Karpas-422 (cell line): Measurements from ENCODE around the gene PGLYRP1. TPM values are rescaled to one million over a fixed set of nuclear protein-coding genes. Genes with fewer than 3 reads are reported as not detected.

Source experiments
- DNase-seq: peaks from one replicate; pipeline ENCODE4 v3.0.0-alpha.2; 2015
- H2AFZ ChIP-seq: fragments of 200-600 bp; sonication (generic); 2 replicates; pipeline ENCODE4 v1.6.1; 2014; ENCODE audit warnings: antibody characterized with exemption, low read length, mixed read lengths
- H3K27ac ChIP-seq: fragments of 200-600 bp; sonication (generic); 2 replicates; pipeline ENCODE4 v1.5.1; 2014; ENCODE audit warnings: mild to moderate bottlenecking, low read length, moderate library complexity
- H3K27me3 ChIP-seq: fragments of 200-600 bp; sonication (generic); 2 replicates; pipeline ENCODE4 v1.6.1; 2014; ENCODE audit warnings: low read length, mixed read lengths
- H3K36me3 ChIP-seq: fragments of 200-600 bp; sonication (generic); 2 replicates; pipeline ENCODE4 v1.6.1; 2014; ENCODE audit warnings: low read length, mixed read lengths; ENCODE audit not compliant: insufficient read depth
- H3K4me1 ChIP-seq: fragments of 200-600 bp; sonication (generic); 2 replicates; pipeline ENCODE4 v1.6.1; 2014; ENCODE audit warnings: mild to moderate bottlenecking, low read length, mixed read lengths
- H3K4me2 ChIP-seq: fragments of 200-600 bp; sonication (generic); 2 replicates; pipeline ENCODE4 v1.6.1; 2014; ENCODE audit warnings: low read length, low read depth, mild to moderate bottlenecking; ENCODE audit not compliant: poor library complexity, severe bottlenecking
- H3K4me3 ChIP-seq: fragments of 200-600 bp; sonication (generic); 2 replicates; pipeline ENCODE4 v1.5.1; 2014; ENCODE audit warnings: mild to moderate bottlenecking, antibody characterized with exemption, low read length, mixed read lengths
- H3K79me2 ChIP-seq: fragments of 200-600 bp; sonication (generic); 2 replicates; pipeline ENCODE4 v1.6.1; 2014; ENCODE audit warnings: mild to moderate bottlenecking, low read length, mixed read lengths
- H3K9ac ChIP-seq: fragments of 200-600 bp; sonication (generic); 2 replicates; pipeline ENCODE4 v1.6.0; 2014; ENCODE audit warnings: low read length
- H3K9me2 ChIP-seq: fragments of 200-600 bp; sonication (generic), shearing (Covaris generic); replicated peaks from 2 replicates; pipeline ENCODE4 v1.6.0; 2014; ENCODE audit warnings: mild to moderate bottlenecking, low read length, moderate library complexity; ENCODE audit not compliant: insufficient read depth
- H3K9me3 ChIP-seq: fragments of 300-700, 200-600 bp; sonication (generic); 2 replicates; pipeline ENCODE4 v1.6.1; 2014; ENCODE audit warnings: low read length, mixed read lengths
- H4K20me1 ChIP-seq: fragments of 200-600 bp; sonication (generic); 2 replicates; pipeline ENCODE4 v1.6.1; 2014; ENCODE audit warnings: mild to moderate bottlenecking, antibody characterized with exemption, low read length, low read depth; ENCODE audit not compliant: insufficient read depth
- total RNA-seq: library from RNA; depleted of rRNA; stranded (reverse); fragments of >200 nt; shearing (Covaris generic); gene quantifications from 2 replicates; pipeline ENCODE4 v1.2.3, GENCODE V29; 2014; ENCODE audit warnings: low replicate concordance

Gene PGLYRP1
- total RNA-seq, 1 experiment from 2014 or later = not detected

- Histone ChIP-seq H3K36me3 (no peaks in the 10 kb centered on the region), H3K9me3 (no peaks in the 10 kb centered on the region), H3K79me2 (peaks cover 13% of the 10 kb centered on the region), H3K27ac (no peak overlapping the region), H2AFZ (peak overlapping the region; percentile 72), H3K4me2 (peak overlapping the region; percentile 94), H4K20me1 (peaks cover under 1% of the 10 kb centered on the region; the same call in 1 of the 2 replicates), H3K9ac (peak overlapping the region; percentile 69), H3K27me3 (no peaks in the 10 kb centered on the region), H3K9me2 (no peaks in the 10 kb centered on the region), H3K4me3 (peak overlapping the region; percentile 66), H3K4me1 (peaks cover 23% of the 10 kb centered on the region)
- no peak for DNase-seq
Observed at GRCh38 chr19:45994456-45994997, 28.3 kb downstream of the PGLYRP1 start.

DNA sequence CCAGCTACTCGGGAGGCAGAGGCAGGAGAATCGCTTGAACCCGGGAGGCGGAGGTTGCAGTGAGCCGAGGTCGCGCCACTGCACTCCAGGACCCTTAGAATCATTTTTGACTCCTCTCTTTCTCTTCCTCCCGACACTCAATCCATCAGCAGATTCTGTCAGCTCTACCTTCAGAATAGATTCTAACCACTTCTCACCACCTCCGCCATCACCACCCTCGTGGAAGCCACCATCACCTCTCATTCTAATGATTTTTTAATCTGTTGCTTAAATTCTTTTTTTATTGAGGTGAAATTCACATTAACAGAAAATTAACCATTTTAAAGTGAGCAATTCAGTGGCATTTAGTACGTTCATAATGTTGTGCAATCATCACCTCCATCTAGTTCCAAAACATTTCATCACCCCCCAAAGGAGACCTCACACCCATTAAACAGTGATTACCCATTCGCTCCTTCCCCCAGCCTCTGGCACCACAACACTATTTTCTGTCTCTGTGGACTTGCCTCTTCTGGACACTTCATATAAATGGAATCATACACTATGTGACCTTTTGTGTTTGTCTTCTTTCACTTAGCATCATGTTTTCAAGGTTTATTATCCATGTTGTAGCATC is 32.6 kb downstream of the PGLYRP1 start:
- Histone ChIP-seq H4K20me1 (no peaks in the 10 kb centered on the region), H3K4me3 (no peak overlapping the region), H2AFZ (no peak overlapping the region), H3K4me2 (no peak overlapping the region), H3K79me2 (no peaks in the 10 kb centered on the region), H3K27me3 (no peaks in the 10 kb centered on the region), H3K9me3 (no peaks in the 10 kb centered on the region), H3K9ac (no peak overlapping the region), H3K27ac (no peak overlapping the region), H3K36me3 (no peaks in the 10 kb centered on the region), H3K4me1 (peaks cover 6% of the 10 kb centered on the region), H3K9me2 (no peaks in the 10 kb centered on the region)
- no peak for DNase-seq

- Histone ChIP-seq H3K9ac (no peak overlapping the region), H3K36me3 (no peaks in the 10 kb centered on the region), H3K79me2 (no peaks in the 10 kb centered on the region), H4K20me1 (no peaks in the 10 kb centered on the region), H3K4me3 (no peak overlapping the region), H3K27me3 (no peaks in the 10 kb centered on the region), H2AFZ (no peak overlapping the region), H3K9me3 (no peaks in the 10 kb centered on the region), H3K9me2 (no peaks in the 10 kb centered on the region), H3K4me2 (no peak overlapping the region), H3K27ac (no peak overlapping the region), H3K4me1 (no peaks in the 10 kb centered on the region)
- no peak for DNase-seq
Observed at GRCh38 chr19:45985321-45985720, 37.5 kb downstream of the PGLYRP1 start.

- H3K9me2 ChIP-seq = no peaks in the 10 kb centered on the region
- H3K4me1 ChIP-seq = no peaks in the 10 kb centered on the region
- H3K4me3 ChIP-seq = no peak overlapping the region
- no peaks in the 10 kb centered on the region for H4K20me1 ChIP-seq
- DNase-seq = no peak
- no peaks in the 10 kb centered on the region for H3K79me2 ChIP-seq
- H3K9me3 ChIP-seq = no peaks in the 10 kb centered on the region
- H3K36me3 ChIP-seq = no peaks in the 10 kb centered on the region
- H3K27me3 ChIP-seq = no peaks in the 10 kb centered on the region
- H3K27ac ChIP-seq = no peak overlapping the region
- no peak overlapping the region for H3K4me2 ChIP-seq
- H2AFZ ChIP-seq = no peak overlapping the region
- H3K9ac ChIP-seq = no peak overlapping the region
Observed at GRCh38 chr19:45981350-45981749, 41.5 kb downstream of the PGLYRP1 start.

GRCh38 chr19:45978156-45978555 is 44.7 kb downstream of the PGLYRP1 start:
- Histone ChIP-seq H3K4me1 (peaks cover 7% of the 10 kb centered on the region), H3K27me3 (no peaks in the 10 kb centered on the region), H2AFZ (no peak overlapping the region), H3K9ac (no peak overlapping the region), H3K27ac (no peak overlapping the region), H3K36me3 (no peaks in the 10 kb centered on the region), H3K4me2 (no peak overlapping the region), H4K20me1 (no peaks in the 10 kb centered on the region), H3K79me2 (no peaks in the 10 kb centered on the region), H3K9me3 (no peaks in the 10 kb centered on the region), H3K4me3 (no peak overlapping the region), H3K9me2 (no peaks in the 10 kb centered on the region)
- DNase-seq = no peak

DNA sequence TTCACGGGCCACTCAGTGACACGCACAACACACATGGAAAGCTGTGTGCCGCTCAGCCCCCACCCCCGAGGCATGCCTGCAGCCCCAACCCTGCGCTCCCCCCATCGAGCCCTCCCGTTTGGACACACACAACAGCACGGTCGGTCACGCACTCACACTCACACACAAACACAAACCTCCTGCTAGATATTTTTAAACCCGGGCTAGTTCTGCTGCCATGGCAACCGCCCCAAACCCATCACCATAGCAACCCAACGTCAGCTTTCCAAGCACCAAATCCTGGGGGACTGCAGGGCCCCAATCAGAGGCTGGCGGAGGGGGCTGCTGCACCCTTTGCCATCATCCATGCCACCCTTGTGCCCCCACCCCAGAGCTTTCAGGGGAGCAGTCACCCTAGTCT is 46.7 kb downstream of the PGLYRP1 start:
- Histone ChIP-seq H4K20me1 (no peaks in the 10 kb centered on the region), H3K9ac (no peak overlapping the region), H3K79me2 (no peaks in the 10 kb centered on the region), H3K9me3 (no peaks in the 10 kb centered on the region), H3K4me3 (no peak overlapping the region), H3K27ac (no peak overlapping the region), H3K27me3 (no peaks in the 10 kb centered on the region), H3K4me1 (peaks cover 7% of the 10 kb centered on the region), H2AFZ (no peak overlapping the region), H3K36me3 (no peaks in the 10 kb centered on the region), H3K9me2 (no peaks in the 10 kb centered on the region), H3K4me2 (no peak overlapping the region)
- DNase-seq = peak; percentile 58

GRCh38 chr19:45975306-45976070 is 47.4 kb downstream of the PGLYRP1 start:
- H3K4me3 ChIP-seq = no peak overlapping the region
- H2AFZ ChIP-seq = no peak overlapping the region
- no peak overlapping the region for H3K9ac ChIP-seq
- no peaks in the 10 kb centered on the region for H3K9me3 ChIP-seq
- no peaks in the 10 kb centered on the region for H3K36me3 ChIP-seq
- no peak overlapping the region for H3K4me2 ChIP-seq
- H3K9me2 ChIP-seq = no peaks in the 10 kb centered on the region
- H3K79me2 ChIP-seq = no peaks in the 10 kb centered on the region
- no peak for DNase-seq
- no peaks in the 10 kb centered on the region for H3K27me3 ChIP-seq
- H3K27ac ChIP-seq = no peak overlapping the region
- H4K20me1 ChIP-seq = no peaks in the 10 kb centered on the region
- peaks cover 7% of the 10 kb centered on the region for H3K4me1 ChIP-seq

DNA sequence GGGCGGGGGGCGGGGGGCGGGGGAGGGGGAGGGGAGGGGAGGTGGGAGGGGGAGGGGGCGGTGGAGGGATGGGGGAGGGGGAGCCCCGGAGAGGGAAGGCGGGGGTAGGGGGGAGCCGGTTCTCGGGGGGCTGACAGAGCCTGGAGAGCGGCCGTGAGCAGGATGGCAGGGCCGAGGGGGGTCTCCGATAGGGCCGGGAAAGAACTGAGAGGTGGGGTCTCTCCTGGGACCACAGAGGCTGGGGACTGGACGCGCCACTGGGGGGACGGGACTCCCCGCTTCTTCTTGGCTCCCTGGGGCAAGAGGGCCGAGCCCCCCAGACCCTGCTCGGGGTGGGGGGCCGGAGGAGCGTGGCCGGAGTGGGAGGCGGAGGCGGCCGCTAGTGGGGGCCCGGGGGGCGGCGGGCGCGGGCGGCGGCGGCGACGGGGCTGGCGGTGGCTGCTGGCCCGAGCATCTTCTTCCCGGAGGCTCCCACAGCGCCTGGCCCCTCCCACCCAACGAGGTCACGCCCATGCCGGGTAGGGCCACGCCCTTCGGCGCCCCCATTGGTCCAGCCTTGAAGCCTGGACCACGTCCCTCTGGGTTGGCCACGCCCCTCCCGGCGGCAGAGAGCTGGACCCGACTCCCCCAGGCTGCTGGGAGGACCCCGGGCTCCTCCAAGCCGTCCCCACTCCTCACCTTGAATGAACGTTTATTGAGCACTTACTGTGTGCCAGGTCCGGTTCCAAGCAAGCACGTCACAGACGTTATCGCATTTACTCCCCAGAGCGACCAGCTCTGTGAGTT is 49.1 kb downstream of the PGLYRP1 start, which contains the start of gene NOVA2:
NOVA2 (minus strand) TSS at position 313 of the 786 bp plus-strand sequence. CDS start 514 bp downstream, outside the sequence.
- Histone ChIP-seq H3K36me3 (no peaks in the 10 kb centered on the region), H3K79me2 (no peaks in the 10 kb centered on the region), H3K4me3 (peak within 1 kb of the TSS; percentile 43; the same call in 1 of the 2 replicates), H3K4me1 (peaks cover 7% of the 10 kb centered on the region), H2AFZ (no peak within 1 kb of the TSS), H3K27ac (no peak within 1 kb of the TSS), H3K27me3 (no peaks in the 10 kb centered on the region), H4K20me1 (no peaks in the 10 kb centered on the region), H3K9ac (peak within 1 kb of the TSS; percentile 54), H3K9me2 (no peaks in the 10 kb centered on the region), H3K9me3 (no peaks in the 10 kb centered on the region), H3K4me2 (peak within 1 kb of the TSS; percentile 32)
- peak; percentile 90 for DNase-seq
